Activated CD8-positive, alpha-beta memory T cell treated with anti-CD3 and anti-CD28 coated beads for 1 hour (primary cell): Measurements from ENCODE around the gene EIF4H.
"Not testable (repeated sequence)": the region's sequence is repeated elsewhere in the genome, so short reads cannot be mapped to it uniquely, and the experiment has no call there.

Experiments
- DNase-seq, 2 donors: peaks; one replicate each; pipeline ENCODE4 v3.0.0-alpha.2; 2020; ENCODE audit warnings: low read depth in 1 of 2; ENCODE audit errors: extremely low read depth in 1 of 2

EIF4H gene

GRCh38 chr7:74223711-74224510 is 49.8 kb downstream of the EIF4H start:
- no peak for DNase-seq

- DNase-seq, result no peak
Measured at GRCh38 chr7:74224511-74224832, 50.3 kb downstream of the EIF4H start.

GRCh38 chr7:74224907-74225306 is 50.8 kb downstream of the EIF4H start:
- not testable (repeated sequence) for DNase-seq

- no peak for DNase-seq
Measured at GRCh38 chr7:74225400-74225799, 51.2 kb downstream of the EIF4H start.

GRCh38 chr7:74226633-74227032 is 52.5 kb downstream of the EIF4H start:
- no peak for DNase-seq

GRCh38 chr7:74228951-74229900 is 55.1 kb downstream of the EIF4H start:
- DNase-seq, result no peak

GRCh38 chr7:74230446-74231231 is 56.5 kb downstream of the EIF4H start:
- no peak for DNase-seq

GRCh38 chr7:74231232-74231590 is 57.1 kb downstream of the EIF4H start:
- no peak for DNase-seq

- DNase-seq, result no peak
Measured at GRCh38 chr7:74233655-74234285, 59.6 kb downstream of the EIF4H start.

GRCh38 chr7:74235518-74236268 is 61.5 kb downstream of the EIF4H start:
- DNase-seq, result no peak

GRCh38 chr7:74236284-74236683 is 62.1 kb downstream of the EIF4H start:
- no peak for DNase-seq

GRCh38 chr7:74240482-74240881 is 66.3 kb downstream of the EIF4H start:
- DNase-seq, result no peak

GRCh38 chr7:74242122-74242443 is 67.9 kb downstream of the EIF4H start:
- no peak for DNase-seq

GRCh38 chr7:74246497-74246896 is 72.3 kb downstream of the EIF4H start:
- no peak for DNase-seq
